Osteocyte (in vitro differentiated cells): Measurements from ENCODE around the gene AVEN. TPM values are rescaled to one million over a fixed set of nuclear protein-coding genes. Genes with fewer than 3 reads are reported as not detected.

ENCODE experiments used
- DNase-seq: peaks from one replicate; pipeline ENCODE4 v3.0.0; 2021; ENCODE audit warnings: mixed read lengths; ENCODE audit not compliant: unreplicated experiment; ENCODE audit errors: extremely low spot score
- H3K27ac Mint-ChIP-seq: one replicate; pipeline ENCODE4 v1.8.0; 2021; ENCODE audit warnings: mild to moderate bottlenecking, mixed read lengths; ENCODE audit not compliant: unreplicated experiment
- H3K27me3 Mint-ChIP-seq: one replicate; pipeline ENCODE4 v1.8.0; 2021; ENCODE audit warnings: mixed read lengths; ENCODE audit not compliant: unreplicated experiment
- H3K36me3 Mint-ChIP-seq: one replicate; pipeline ENCODE4 v1.8.0; 2021; ENCODE audit warnings: mixed read lengths; ENCODE audit not compliant: unreplicated experiment
- H3K4me1 Mint-ChIP-seq: one replicate; pipeline ENCODE4 v1.8.0; 2021; ENCODE audit warnings: mixed read lengths; ENCODE audit not compliant: unreplicated experiment
- H3K4me3 Mint-ChIP-seq: one replicate; pipeline ENCODE4 v1.8.0; 2021; ENCODE audit warnings: mild to moderate bottlenecking, moderate library complexity, mixed read lengths; ENCODE audit not compliant: unreplicated experiment
- H3K9me3 Mint-ChIP-seq: one replicate; pipeline ENCODE4 v1.8.0; 2021; ENCODE audit warnings: mixed read lengths; ENCODE audit not compliant: unreplicated experiment
- total RNA-seq: library from RNA; stranded (reverse); gene quantifications from 2 replicates; pipeline ENCODE4 v1.2.1, GENCODE V29; 2021
- TF ChIP-seq, protein P1 (sequence below): fragments of 200-600 bp; sonication (generic); IDR thresholded peaks from 2 replicates; pipeline ENCODE4 v1.5.0; 2021; ENCODE audit warnings: antibody characterized with exemption, mild to moderate bottlenecking, moderate library complexity

The AVEN gene
- total RNA-seq, 1 donor from 2014 or later = 12.5 TPM

DNA sequence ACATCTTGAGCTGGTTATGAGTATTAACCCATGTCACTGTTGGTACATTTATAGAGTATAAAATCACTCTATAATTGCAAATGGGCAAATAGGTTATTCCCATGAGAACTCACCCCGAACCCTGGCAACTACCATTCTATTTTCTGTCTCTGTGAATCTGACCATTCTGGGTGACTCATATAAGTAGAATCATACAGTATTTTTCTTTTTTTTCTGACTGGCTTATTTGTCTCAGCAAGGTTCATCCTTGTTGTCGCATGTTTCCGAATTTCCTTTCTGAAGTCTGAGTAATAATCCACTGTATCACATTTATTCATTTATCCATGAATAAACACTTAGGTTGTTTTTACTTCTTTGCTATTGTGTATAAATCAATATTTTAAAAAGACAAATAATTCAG is 130.6 kb downstream of the AVEN start:
- TF ChIP-seq, protein P1, sequence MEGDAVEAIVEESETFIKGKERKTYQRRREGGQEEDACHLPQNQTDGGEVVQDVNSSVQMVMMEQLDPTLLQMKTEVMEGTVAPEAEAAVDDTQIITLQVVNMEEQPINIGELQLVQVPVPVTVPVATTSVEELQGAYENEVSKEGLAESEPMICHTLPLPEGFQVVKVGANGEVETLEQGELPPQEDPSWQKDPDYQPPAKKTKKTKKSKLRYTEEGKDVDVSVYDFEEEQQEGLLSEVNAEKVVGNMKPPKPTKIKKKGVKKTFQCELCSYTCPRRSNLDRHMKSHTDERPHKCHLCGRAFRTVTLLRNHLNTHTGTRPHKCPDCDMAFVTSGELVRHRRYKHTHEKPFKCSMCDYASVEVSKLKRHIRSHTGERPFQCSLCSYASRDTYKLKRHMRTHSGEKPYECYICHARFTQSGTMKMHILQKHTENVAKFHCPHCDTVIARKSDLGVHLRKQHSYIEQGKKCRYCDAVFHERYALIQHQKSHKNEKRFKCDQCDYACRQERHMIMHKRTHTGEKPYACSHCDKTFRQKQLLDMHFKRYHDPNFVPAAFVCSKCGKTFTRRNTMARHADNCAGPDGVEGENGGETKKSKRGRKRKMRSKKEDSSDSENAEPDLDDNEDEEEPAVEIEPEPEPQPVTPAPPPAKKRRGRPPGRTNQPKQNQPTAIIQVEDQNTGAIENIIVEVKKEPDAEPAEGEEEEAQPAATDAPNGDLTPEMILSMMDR = no peak
- DNase-seq = no peak
- H3K27me3 Mint-ChIP-seq = no peaks in the 10 kb centered on the region
- H3K4me1 Mint-ChIP-seq = peaks cover 34% of the 10 kb centered on the region
- no peaks in the 10 kb centered on the region for H3K9me3 Mint-ChIP-seq
- H3K36me3 Mint-ChIP-seq = no peaks in the 10 kb centered on the region
- peak overlapping the region; percentile 19 for H3K27ac Mint-ChIP-seq
- H3K4me3 Mint-ChIP-seq = no peak overlapping the region

DNA sequence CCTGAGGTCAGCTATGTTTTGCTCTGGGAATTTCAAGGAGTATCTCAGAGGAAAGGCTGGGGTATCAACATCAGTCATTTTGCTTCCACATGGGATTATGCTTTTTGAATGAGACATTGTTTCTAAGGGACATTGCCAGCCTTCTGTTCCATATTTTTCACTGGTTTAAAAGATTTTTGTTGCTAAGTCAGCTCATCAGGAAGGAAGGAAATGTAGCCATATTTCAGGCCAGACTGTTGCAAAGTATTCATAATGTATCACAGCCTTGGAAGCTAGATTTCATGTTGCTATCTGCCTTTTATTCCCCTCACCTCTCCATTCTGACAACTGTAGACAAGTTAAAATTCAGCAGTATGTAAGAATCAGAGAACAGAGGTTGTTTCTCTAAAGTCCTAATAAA is 131.7 kb downstream of the AVEN start:
- Mint-ChIP-seq H3K36me3 (no peaks in the 10 kb centered on the region), H3K9me3 (no peaks in the 10 kb centered on the region), H3K27me3 (no peaks in the 10 kb centered on the region), H3K4me3 (no peak overlapping the region), H3K27ac (no peak overlapping the region), H3K4me1 (peaks cover 34% of the 10 kb centered on the region)
- DNase-seq = no peak
- TF ChIP-seq, protein P1 = no peak

DNA sequence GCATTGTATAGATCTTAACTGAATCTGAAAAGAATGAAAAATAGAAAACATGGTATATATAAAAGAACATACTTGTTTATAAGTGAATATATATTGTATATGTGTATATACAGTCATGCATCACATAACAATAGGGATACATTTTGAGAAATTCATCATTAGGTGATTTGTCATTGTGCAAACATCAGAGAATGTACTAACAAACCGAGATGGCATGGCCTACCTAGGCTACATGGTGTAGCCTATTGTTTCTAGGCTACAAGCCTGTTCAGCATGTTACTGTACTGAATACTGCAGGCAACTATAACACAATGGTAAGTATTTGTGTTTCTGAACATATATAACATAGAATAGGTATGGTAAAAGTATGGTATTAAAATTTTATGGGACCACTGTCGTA is 135.3 kb downstream of the AVEN start:
- TF ChIP-seq, protein P1 = no peak
- Mint-ChIP-seq H3K4me1 (peaks cover 15% of the 10 kb centered on the region), H3K27me3 (no peaks in the 10 kb centered on the region), H3K4me3 (no peak overlapping the region), H3K27ac (no peak overlapping the region), H3K36me3 (no peaks in the 10 kb centered on the region), H3K9me3 (no peaks in the 10 kb centered on the region)
- DNase-seq = no peak

DNA sequence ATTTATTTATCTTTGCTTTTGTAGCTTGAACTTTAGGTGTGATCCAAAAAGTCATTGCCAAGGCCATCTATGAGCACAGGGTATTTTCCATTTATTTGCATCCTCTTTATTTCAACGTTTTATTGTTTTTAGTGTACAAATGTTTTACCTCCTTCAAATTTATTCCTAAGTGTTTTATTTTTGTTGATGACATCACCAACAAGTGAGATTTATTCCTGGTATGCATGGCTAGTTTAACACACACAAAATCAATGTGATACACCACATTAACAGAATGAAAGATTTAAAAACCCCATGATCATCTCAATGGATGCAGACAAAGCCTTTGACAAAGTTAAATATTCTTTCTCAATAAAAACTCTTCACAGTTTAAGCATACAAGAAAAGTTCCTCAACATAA is 137.0 kb downstream of the AVEN start:
- H3K27ac Mint-ChIP-seq = no peak overlapping the region
- TF ChIP-seq, protein P1 = no peak
- H3K27me3 Mint-ChIP-seq = no peaks in the 10 kb centered on the region
- peaks cover 10% of the 10 kb centered on the region for H3K4me1 Mint-ChIP-seq
- no peak for DNase-seq
- H3K4me3 Mint-ChIP-seq = no peak overlapping the region
- no peaks in the 10 kb centered on the region for H3K36me3 Mint-ChIP-seq
- H3K9me3 Mint-ChIP-seq = no peaks in the 10 kb centered on the region

DNA sequence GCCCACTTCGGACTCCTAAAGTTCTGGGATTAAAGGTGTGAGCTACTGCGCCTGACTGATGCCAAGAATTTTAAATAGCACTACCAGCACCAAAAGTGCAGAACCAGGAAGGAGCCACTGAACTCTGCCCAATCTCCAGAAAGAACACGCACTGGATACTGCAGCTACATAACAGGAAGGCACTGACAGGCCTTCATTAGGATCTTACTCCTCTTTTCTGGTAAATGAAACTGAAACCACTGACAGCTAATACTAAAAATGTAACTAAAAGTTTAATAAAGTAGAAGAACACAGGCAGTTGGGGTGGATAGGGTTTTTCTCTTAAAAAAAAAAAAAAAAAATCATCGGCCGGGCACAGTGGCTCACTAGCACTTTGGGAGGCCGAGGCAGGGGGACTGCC is 144.8 kb downstream of the AVEN start:
- Mint-ChIP-seq H3K27me3 (no peaks in the 10 kb centered on the region), H3K27ac (no peak overlapping the region), H3K9me3 (no peaks in the 10 kb centered on the region), H3K4me3 (no peak overlapping the region), H3K4me1 (peaks cover 9% of the 10 kb centered on the region), H3K36me3 (no peaks in the 10 kb centered on the region)
- TF ChIP-seq, protein P1 = no peak
- no peak for DNase-seq
